Measurements from ENCODE around the gene MRO.
A peak's percentile ranks its signal among the peaks of the same experiment; 100 is the strongest.

Gene MRO

DNA sequence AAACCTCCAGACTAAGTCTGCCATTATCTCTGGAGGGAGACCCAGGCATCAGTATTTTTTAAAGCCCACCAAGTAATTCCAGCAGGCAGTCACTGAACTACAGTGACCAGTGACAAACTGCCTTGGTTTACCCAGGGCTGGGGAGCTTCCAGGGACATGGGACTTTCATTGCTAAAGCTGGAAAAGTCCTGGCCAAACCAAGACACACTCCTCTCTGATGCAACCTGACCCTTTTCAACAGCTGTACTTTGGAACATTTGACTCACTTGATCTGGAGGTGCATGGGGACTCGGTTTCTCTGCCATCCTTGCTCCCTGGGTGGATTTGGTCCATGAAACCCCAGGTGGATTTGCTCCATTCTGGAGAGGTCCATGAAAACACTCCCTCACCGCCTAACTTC is 7.0 kb downstream of the MRO start:
- H3K27me3 ChIP-seq (ENCODE audit: low read depth, low read length) = no peaks in the 10 kb centered on the region
- H3K36me3 ChIP-seq (ENCODE audit: control insufficient read depth in 1 of 2, insufficient read depth in 2 of 2, low read length in 2 of 2) = no peaks in the 10 kb centered on the region
- H3K9me3 ChIP-seq (ENCODE audit: control insufficient read depth in 1 of 2, low read length in 2 of 2) = no peaks in the 10 kb centered on the region
- H3K4me3 ChIP-seq (ENCODE audit: low read depth in 1 of 2, low read length in 2 of 2) = no peak overlapping the region
- H3K27ac ChIP-seq (ENCODE audit: low read length) = no peak overlapping the region
- H3K4me1 ChIP-seq (ENCODE audit: control insufficient read depth in 1 of 2, insufficient read depth in 2 of 2, low read length in 2 of 2) = no peaks in the 10 kb centered on the region

GRCh38 chr18:50807176-50807575 is 12.6 kb downstream of the MRO start:
- H3K27me3 ChIP-seq (ENCODE audit: low read depth, low read length) = no peaks in the 10 kb centered on the region
- no peaks in the 10 kb centered on the region for H3K9me3 ChIP-seq (ENCODE audit: control insufficient read depth in 1 of 2, low read length in 2 of 2)
- H3K36me3 ChIP-seq (ENCODE audit: control insufficient read depth in 1 of 2, insufficient read depth in 2 of 2, low read length in 2 of 2) = no peaks in the 10 kb centered on the region
- no peak overlapping the region for H3K4me3 ChIP-seq (ENCODE audit: low read depth in 1 of 2, low read length in 2 of 2)
- no peak overlapping the region for H3K27ac ChIP-seq (ENCODE audit: low read length)
- no peaks in the 10 kb centered on the region for H3K4me1 ChIP-seq (ENCODE audit: control insufficient read depth in 1 of 2, insufficient read depth in 2 of 2, low read length in 2 of 2)

GRCh38 chr18:50806208-50806616 is 13.6 kb downstream of the MRO start:
- Histone ChIP-seq H3K4me1 (ENCODE audit: control insufficient read depth in 1 of 2, insufficient read depth in 2 of 2, low read length in 2 of 2) (no peaks in the 10 kb centered on the region), H3K27ac (ENCODE audit: low read length) (no peak overlapping the region), H3K4me3 (ENCODE audit: low read depth in 1 of 2, low read length in 2 of 2) (no peak overlapping the region), H3K36me3 (ENCODE audit: control insufficient read depth in 1 of 2, insufficient read depth in 2 of 2, low read length in 2 of 2) (no peaks in the 10 kb centered on the region), H3K9me3 (ENCODE audit: control insufficient read depth in 1 of 2, low read length in 2 of 2) (no peaks in the 10 kb centered on the region), H3K27me3 (ENCODE audit: low read depth, low read length) (no peaks in the 10 kb centered on the region)

- no peaks in the 10 kb centered on the region for H3K27me3 ChIP-seq (ENCODE audit: low read depth, low read length)
- no peak overlapping the region for H3K4me3 ChIP-seq (ENCODE audit: low read depth in 1 of 2, low read length in 2 of 2)
- H3K9me3 ChIP-seq (ENCODE audit: control insufficient read depth in 1 of 2, low read length in 2 of 2) = no peaks in the 10 kb centered on the region
- H3K27ac ChIP-seq (ENCODE audit: low read length) = no peak overlapping the region
- H3K4me1 ChIP-seq (ENCODE audit: control insufficient read depth in 1 of 2, insufficient read depth in 2 of 2, low read length in 2 of 2) = no peaks in the 10 kb centered on the region
- H3K36me3 ChIP-seq (ENCODE audit: control insufficient read depth in 1 of 2, insufficient read depth in 2 of 2, low read length in 2 of 2) = no peaks in the 10 kb centered on the region
These were observed 14.1 kb downstream of the MRO start for GRCh38 chr18:50805732-50806131.

GRCh38 chr18:50803592-50803991 is 16.2 kb downstream of the MRO start:
- no peaks in the 10 kb centered on the region for H3K4me1 ChIP-seq (ENCODE audit: control insufficient read depth in 1 of 2, insufficient read depth in 2 of 2, low read length in 2 of 2)
- H3K27ac ChIP-seq (ENCODE audit: low read length) = no peak overlapping the region
- no peak overlapping the region for H3K4me3 ChIP-seq (ENCODE audit: low read depth in 1 of 2, low read length in 2 of 2)
- no peaks in the 10 kb centered on the region for H3K27me3 ChIP-seq (ENCODE audit: low read depth, low read length)
- H3K36me3 ChIP-seq (ENCODE audit: control insufficient read depth in 1 of 2, insufficient read depth in 2 of 2, low read length in 2 of 2) = no peaks in the 10 kb centered on the region
- no peaks in the 10 kb centered on the region for H3K9me3 ChIP-seq (ENCODE audit: control insufficient read depth in 1 of 2, low read length in 2 of 2)

GRCh38 chr18:50802141-50802540 is 17.7 kb downstream of the MRO start:
- Histone ChIP-seq H3K4me3 (ENCODE audit: low read depth in 1 of 2, low read length in 2 of 2) (no peak overlapping the region), H3K9me3 (ENCODE audit: control insufficient read depth in 1 of 2, low read length in 2 of 2) (no peaks in the 10 kb centered on the region), H3K27me3 (ENCODE audit: low read depth, low read length) (no peaks in the 10 kb centered on the region), H3K4me1 (ENCODE audit: control insufficient read depth in 1 of 2, insufficient read depth in 2 of 2, low read length in 2 of 2) (no peaks in the 10 kb centered on the region), H3K27ac (ENCODE audit: low read length) (no peak overlapping the region), H3K36me3 (ENCODE audit: control insufficient read depth in 1 of 2, insufficient read depth in 2 of 2, low read length in 2 of 2) (no peaks in the 10 kb centered on the region)

- Histone ChIP-seq H3K27me3 (ENCODE audit: low read depth, low read length) (no peaks in the 10 kb centered on the region), H3K27ac (ENCODE audit: low read length) (peak overlapping the region; percentile 78), H3K4me1 (ENCODE audit: control insufficient read depth in 1 of 2, insufficient read depth in 2 of 2, low read length in 2 of 2) (peaks cover 0 to 6% of the 10 kb centered on the region in 2 donors), H3K36me3 (ENCODE audit: control insufficient read depth in 1 of 2, insufficient read depth in 2 of 2, low read length in 2 of 2) (no peaks in the 10 kb centered on the region), H3K9me3 (ENCODE audit: control insufficient read depth in 1 of 2, low read length in 2 of 2) (no peaks in the 10 kb centered on the region), H3K4me3 (ENCODE audit: low read depth in 1 of 2, low read length in 2 of 2) (no peak overlapping the region)
These were observed 22.7 kb downstream of the MRO start for GRCh38 chr18:50797142-50797541.

DNA sequence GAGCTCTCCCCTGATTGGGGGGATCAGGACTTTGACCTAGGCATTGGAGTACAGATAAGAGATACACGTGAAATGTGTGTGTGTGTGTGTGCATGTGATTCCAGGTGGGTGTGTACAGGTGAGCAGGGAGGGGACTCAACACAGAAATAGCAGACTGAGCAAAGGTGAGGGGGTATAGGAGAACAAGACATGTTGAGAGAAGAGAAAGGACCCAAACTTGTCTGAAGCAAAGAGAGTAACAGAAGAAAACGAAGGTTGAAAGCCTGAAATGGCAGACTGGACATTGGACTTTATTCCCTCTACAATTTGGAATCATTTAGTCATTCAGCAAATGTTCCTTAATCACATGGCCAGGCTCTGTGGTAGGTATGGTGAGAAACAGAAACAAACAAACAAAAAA is 23.3 kb downstream of the MRO start:
- Histone ChIP-seq H3K27ac (ENCODE audit: low read length) (peak overlapping the region; percentile 78), H3K4me1 (ENCODE audit: control insufficient read depth in 1 of 2, insufficient read depth in 2 of 2, low read length in 2 of 2) (peaks cover 0 to 6% of the 10 kb centered on the region in 2 donors), H3K27me3 (ENCODE audit: low read depth, low read length) (no peaks in the 10 kb centered on the region), H3K36me3 (ENCODE audit: control insufficient read depth in 1 of 2, insufficient read depth in 2 of 2, low read length in 2 of 2) (no peaks in the 10 kb centered on the region), H3K4me3 (ENCODE audit: low read depth in 1 of 2, low read length in 2 of 2) (no peak overlapping the region), H3K9me3 (ENCODE audit: control insufficient read depth in 1 of 2, low read length in 2 of 2) (no peaks in the 10 kb centered on the region)

DNA sequence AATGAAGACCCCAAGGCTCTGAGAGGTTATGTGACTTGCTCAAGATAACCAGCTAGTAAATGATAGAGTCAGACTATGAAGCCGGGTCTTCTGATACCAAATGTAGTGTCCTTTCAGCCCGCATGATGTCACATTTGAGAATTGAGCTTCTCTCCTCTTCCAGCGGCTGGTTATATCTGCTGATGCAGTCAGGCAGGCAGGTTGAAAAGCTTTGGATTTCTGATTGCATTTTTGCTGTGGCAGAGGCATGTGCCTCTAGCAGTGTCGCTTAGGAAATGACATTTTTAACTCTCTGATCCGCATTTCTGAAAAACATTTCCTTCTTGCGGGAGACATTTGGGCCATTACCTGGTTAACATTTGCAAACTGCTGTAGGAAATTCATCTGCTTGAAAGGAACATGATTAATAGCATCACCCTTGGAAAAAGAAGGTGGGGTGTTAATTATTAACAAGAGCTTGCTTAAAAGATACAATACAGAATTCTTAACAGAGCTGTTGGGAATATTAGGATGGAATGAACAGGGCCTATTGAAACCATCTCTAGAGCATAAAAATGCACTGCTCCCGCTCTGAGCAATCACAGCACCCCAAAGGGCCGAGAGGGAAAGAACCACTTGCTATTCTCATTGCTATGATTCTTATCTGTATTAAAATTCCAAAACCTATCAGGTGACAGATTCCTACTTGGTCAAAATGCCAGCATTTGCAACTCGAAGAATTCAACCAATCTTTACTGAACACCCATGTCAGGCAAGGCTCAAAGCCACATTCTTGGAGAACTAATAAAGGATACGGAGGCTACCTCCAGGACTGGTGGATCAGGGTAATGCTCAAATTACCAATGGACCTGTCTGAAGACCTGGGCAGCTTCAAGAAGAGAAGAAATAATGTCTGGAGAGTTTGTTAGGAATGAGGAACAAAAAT is 25.9 kb downstream of the MRO start:
- H3K27ac ChIP-seq (ENCODE audit: low read length) = peak overlapping the region; percentile 4
- no peaks in the 10 kb centered on the region for H3K27me3 ChIP-seq (ENCODE audit: low read depth, low read length)
- no peaks in the 10 kb centered on the region for H3K36me3 ChIP-seq (ENCODE audit: control insufficient read depth in 1 of 2, insufficient read depth in 2 of 2, low read length in 2 of 2)
- peaks cover 0 to 6% of the 10 kb centered on the region in 2 donors for H3K4me1 ChIP-seq (ENCODE audit: control insufficient read depth in 1 of 2, insufficient read depth in 2 of 2, low read length in 2 of 2)
- H3K4me3 ChIP-seq (ENCODE audit: low read depth in 1 of 2, low read length in 2 of 2) = no peak overlapping the region
- H3K9me3 ChIP-seq (ENCODE audit: control insufficient read depth in 1 of 2, low read length in 2 of 2) = no peaks in the 10 kb centered on the region

GRCh38 chr18:50792885-50793284 is 26.9 kb downstream of the MRO start:
- Histone ChIP-seq H3K4me1 (ENCODE audit: control insufficient read depth in 1 of 2, insufficient read depth in 2 of 2, low read length in 2 of 2) (peaks cover 0 to 6% of the 10 kb centered on the region in 2 donors), H3K27me3 (ENCODE audit: low read depth, low read length) (no peaks in the 10 kb centered on the region), H3K4me3 (ENCODE audit: low read depth in 1 of 2, low read length in 2 of 2) (no peak overlapping the region), H3K9me3 (ENCODE audit: control insufficient read depth in 1 of 2, low read length in 2 of 2) (no peaks in the 10 kb centered on the region), H3K27ac (ENCODE audit: low read length) (no peak overlapping the region), H3K36me3 (ENCODE audit: control insufficient read depth in 1 of 2, insufficient read depth in 2 of 2, low read length in 2 of 2) (no peaks in the 10 kb centered on the region)

- Histone ChIP-seq H3K4me1 (ENCODE audit: control insufficient read depth in 1 of 2, insufficient read depth in 2 of 2, low read length in 2 of 2) (peaks cover 0 to 6% of the 10 kb centered on the region in 2 donors), H3K27me3 (ENCODE audit: low read depth, low read length) (no peaks in the 10 kb centered on the region), H3K36me3 (ENCODE audit: control insufficient read depth in 1 of 2, insufficient read depth in 2 of 2, low read length in 2 of 2) (no peaks in the 10 kb centered on the region), H3K9me3 (ENCODE audit: control insufficient read depth in 1 of 2, low read length in 2 of 2) (no peaks in the 10 kb centered on the region), H3K4me3 (ENCODE audit: low read depth in 1 of 2, low read length in 2 of 2) (no peak overlapping the region), H3K27ac (ENCODE audit: low read length) (no peak overlapping the region)
These were observed 28.0 kb downstream of the MRO start for GRCh38 chr18:50791599-50792438.

Data from muscle layer of duodenum (tissue), 2 donors.